GM19025 (cell line): ENCODE results near the gene PIGBOS1.
A peak's percentile ranks its signal among the peaks of the same experiment; 100 is the strongest.

Source experiments
- ATAC-seq: cut with Tn5 transposase; IDR thresholded peaks from one replicate; pipeline ENCODE4 v1.9.1; 2021; ENCODE audit warnings: mild to moderate bottlenecking, low read depth, moderate library complexity; ENCODE audit not compliant: unreplicated experiment

Gene PIGBOS1

GRCh38 chr15:55318588-55319494 lies at the start of gene PIGBOS1, which contains the start of gene PIGB:
PIGBOS1 (minus strand) TSS chr15:55319123; CDS start chr15:55317792, 1,331 bp downstream.
PIGB (plus strand) TSS chr15:55319222; CDS start chr15:55319251, 29 bp downstream.
- ATAC-seq = peak; percentile 92

DNA sequence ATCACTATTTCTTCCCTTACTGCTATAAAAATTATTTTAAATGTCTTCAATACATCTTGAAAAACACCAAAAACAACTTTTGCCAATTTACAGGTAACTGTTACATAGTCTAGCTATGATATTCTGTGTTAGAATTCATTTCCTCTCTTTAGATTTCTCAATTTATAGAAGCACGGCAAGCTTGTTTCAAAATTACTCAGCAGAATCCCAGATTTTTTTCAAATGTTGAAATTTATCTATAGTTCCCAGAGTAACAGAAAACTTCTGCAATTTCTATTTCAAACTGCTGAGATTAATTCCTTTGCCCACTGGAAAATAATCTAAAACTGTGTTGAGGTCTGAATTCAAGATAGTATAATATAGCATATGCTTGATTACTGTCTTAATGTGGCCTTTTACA lies 48.1 kb upstream of the PIGBOS1 start:
- no peak for ATAC-seq

GRCh38 chr15:55362641-55363040 lies 43.7 kb upstream of the PIGBOS1 start:
- no peak for ATAC-seq

- no peak for ATAC-seq
These were observed 42.1 kb upstream of the PIGBOS1 start for GRCh38 chr15:55361048-55361447.

- ATAC-seq = no peak
These were observed 41.3 kb upstream of the PIGBOS1 start for GRCh38 chr15:55360256-55360655.

- no peak for ATAC-seq
These were observed 39.5 kb upstream of the PIGBOS1 start for GRCh38 chr15:55358471-55358870.

DNA sequence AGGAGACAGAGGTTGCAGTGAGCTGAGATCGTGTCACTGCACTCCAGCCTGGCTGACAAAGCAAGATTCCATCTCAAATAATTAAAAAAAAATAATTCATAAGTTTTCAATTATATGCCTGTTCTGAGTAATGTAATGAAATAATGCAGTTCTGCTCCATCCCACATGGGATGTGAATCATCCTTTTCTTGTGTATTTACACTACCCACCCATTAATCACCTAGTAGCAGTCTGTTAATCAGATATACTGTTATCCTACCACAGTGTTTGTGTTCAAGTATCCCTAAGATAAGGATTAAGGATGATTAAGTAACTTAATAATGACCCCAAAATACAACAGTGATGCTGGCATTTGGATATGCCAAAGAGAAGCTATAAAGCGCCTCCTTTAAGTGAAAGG lies 38.9 kb upstream of the PIGBOS1 start:
- no peak for ATAC-seq

DNA sequence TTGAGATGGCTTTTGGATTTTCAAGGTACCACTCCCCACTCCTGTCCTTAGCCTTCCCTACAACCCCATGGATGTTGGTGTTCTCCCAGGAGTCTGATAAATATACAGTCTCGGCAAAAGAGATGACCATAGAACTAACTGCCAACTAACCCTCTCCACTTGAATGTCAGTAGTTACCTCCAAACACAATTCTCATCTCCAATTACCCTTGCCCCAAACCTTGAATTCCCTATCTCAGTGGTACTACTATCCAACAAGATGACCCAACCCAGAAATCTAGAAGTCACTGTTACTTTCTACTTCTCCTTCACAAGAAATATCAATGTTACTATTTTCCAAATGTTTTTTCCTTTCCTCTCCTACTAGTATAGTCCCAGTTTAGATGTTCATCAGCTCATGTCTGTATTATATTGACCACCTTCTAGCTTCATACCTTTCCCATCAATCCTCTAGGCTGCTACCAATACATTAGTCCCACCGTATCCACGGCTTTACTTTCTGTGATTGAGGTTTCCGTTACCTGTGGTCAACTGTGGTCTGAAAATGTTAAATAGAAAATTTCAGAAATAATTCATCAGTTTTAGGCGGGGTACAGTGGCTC lies 38.2 kb upstream of the PIGBOS1 start:
- no peak for ATAC-seq

DNA sequence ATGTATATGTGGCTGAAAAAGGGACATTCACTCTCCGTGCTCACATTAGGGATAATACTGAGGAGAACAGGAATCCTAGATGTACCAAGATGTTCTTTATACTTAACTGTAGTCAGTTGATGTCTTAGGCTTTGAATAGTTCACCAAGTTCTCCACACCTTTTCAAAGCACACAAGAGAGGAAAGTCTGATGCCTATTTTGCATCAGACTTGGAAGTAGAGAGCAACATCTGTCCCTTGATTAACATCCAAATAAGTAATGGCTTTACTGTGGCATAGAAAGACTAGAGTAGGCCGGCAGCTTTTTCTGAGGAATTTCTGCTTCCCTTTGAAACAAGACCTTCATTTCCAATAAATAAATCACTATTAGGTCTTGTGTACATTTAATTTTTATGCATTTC lies 34.1 kb upstream of the PIGBOS1 start:
- ATAC-seq = no peak

GRCh38 chr15:55349282-55349681 lies 30.4 kb upstream of the PIGBOS1 start:
- no peak for ATAC-seq

DNA sequence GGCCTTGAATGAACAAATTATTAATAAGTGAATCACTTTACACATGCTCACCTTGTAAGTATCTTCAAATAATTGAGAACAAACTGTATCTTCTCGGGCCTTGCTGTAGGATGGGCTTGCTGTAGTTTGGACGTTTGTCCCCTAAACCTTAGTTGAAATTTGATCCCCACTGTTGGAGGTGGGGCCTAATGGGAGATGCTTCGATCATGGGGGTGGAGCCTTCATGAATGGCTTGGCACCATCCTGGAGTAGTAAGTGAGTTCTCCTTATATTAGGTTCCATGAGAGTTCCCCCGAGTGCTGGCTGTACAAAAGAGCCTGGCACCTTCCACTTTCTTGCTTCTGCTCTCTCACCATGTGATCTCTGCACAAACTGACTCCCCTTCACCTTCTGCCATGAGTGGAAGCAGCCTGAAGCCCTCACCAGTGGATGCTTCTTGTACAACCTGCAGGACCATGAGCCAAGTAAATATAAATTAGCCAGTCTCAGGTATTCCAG lies 29.4 kb upstream of the PIGBOS1 start:
- no peak for ATAC-seq

GRCh38 chr15:55344206-55344605 lies 25.3 kb upstream of the PIGBOS1 start:
- ATAC-seq = no peak

DNA sequence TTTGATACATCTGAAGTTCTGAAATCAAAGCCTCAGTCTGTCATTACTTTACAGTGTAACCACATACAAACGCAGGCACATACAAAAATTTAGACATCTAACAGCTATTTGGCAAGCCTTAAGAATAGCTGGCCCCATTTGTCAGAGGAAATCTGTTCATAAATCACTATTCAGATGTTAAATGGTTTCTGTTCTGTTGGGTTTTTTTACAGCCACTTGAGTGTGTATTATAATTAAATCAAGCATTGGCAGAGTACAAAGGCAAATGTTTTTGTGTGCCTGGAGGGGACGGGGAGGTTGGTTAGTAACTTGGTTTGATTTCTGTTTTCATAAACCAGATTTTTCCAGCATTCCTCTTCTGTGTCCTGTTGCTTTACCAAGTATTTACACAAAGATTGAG lies 24.2 kb upstream of the PIGBOS1 start:
- no peak for ATAC-seq

GRCh38 chr15:55337160-55337559 lies 18.2 kb upstream of the PIGBOS1 start:
- no peak for ATAC-seq

DNA sequence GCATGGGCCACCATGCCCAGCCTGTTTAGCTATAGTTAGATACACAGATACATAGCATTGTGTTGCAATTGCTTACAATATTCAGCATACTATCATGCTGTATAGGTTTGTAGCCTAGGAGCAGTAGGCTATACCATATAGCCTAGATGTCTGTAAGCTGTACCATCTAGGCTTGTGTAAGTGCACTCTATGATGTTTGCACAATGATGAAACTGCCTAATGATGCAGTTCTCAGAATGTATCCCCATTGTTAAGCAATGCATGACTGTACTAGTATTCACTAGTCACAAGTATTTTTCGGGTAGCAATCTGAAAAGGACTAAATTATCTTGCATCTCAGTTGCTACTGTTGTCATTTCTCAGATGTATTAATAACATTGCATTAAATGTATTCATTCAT lies 16.1 kb upstream of the PIGBOS1 start:
- ATAC-seq = no peak

DNA sequence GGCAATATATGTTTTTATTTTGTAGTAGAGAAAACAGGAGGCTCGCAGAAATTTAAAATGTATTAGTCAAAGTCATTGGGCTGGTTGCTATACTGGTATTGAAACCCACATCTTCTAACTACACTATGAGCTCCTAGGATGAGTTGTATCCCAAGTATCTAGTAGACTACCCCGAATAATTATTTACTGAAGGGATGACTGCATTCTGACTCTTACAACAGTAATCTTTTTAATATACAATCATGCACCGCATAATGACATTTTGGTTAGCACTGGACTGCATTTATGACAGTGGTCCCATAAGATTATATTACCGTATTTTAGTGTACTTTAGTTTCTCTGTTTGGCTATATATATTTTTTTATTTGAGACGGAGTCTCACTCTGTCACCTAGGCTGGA lies 15.4 kb upstream of the PIGBOS1 start:
- ATAC-seq = no peak

GRCh38 chr15:55327387-55327786 lies 8.5 kb upstream of the PIGBOS1 start:
- ATAC-seq = no peak

- no peak for ATAC-seq
These were observed 3.5 kb upstream of the PIGBOS1 start for GRCh38 chr15:55322467-55322866.

- no peak for ATAC-seq
These were observed 2.0 kb upstream of the PIGBOS1 start for GRCh38 chr15:55320963-55321362.

DNA sequence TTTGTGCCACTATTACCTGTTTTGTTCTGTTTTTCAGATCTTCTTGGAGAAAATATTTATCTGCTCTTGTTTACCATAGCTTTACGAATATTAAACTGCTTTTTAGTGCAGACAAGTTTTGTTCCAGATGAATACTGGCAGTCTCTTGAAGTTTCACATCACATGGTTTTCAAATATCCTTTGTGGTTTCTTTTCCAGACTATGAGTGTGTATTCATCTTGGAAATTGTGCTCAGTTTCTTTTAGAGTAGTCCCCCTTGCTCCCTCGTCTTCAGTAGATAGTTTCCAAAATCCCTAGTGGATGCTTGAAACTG lies 1.3 kb upstream of the PIGBOS1 start:
- ATAC-seq = no peak

GRCh38 chr15:55319537-55320237 lies 764 bp upstream of the PIGBOS1 start:
- ATAC-seq = no peak
